GM06990 (cell line): Measurements from ENCODE around the gene CGB3.
"Not testable (repeated sequence)": the region's sequence is repeated elsewhere in the genome, so short reads cannot be mapped to it uniquely, and the experiment has no call there.

ENCODE experiments used
- DNase-seq: peaks from one replicate; pipeline ENCODE4 v3.0.0-alpha.2; 2011; ENCODE audit not compliant: insufficient read length; ENCODE audit errors: extremely low read depth
- H3K27me3 ChIP-seq: replicated peaks from 2 replicates; pipeline ENCODE4 v1.6.0; 2011; ENCODE audit warnings: low read length; ENCODE audit not compliant: control insufficient read depth, insufficient read depth
- H3K36me3 ChIP-seq: 2 replicates; pipeline ENCODE4 v1.5.1; 2011; ENCODE audit warnings: low read length; ENCODE audit not compliant: control insufficient read depth, insufficient read depth
- H3K4me3 ChIP-seq: replicated peaks from 2 replicates; pipeline ENCODE4 v1.5.1; 2011; ENCODE audit warnings: low read depth, mild to moderate bottlenecking, control low read depth, low read length
- TF ChIP-seq, protein P1 (sequence below): IDR thresholded peaks from 2 replicates; pipeline ENCODE4 v1.5.1; 2011; ENCODE audit warnings: low read length, control low read depth, mild to moderate bottlenecking, inconsistent platforms; ENCODE audit not compliant: insufficient read depth, poor library complexity, severe bottlenecking

Gene CGB3

DNA sequence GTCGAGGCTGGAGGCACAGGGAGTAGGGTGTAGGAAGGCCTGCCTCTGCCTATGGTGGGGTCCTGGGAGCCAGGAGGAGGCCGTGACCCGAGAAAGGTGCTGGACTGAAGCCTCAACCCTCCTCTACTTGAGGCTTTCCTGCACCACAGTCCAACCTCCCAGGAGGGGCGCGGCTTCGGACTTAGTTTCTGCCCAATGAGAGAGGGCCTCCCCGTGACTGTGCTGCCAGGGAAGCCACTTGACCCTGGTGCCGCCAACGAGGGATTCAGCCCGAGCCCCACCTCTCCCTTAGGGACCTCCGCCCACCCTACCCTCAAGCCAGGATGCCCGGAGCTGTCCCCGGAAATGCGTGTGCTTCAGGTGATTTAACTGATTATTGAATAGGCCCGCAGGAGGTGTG, at the start of gene CGB3:
TSS of gene CGB3 (minus strand) at position 101 of the 400 bp plus-strand sequence. CDS start 362 bp downstream, outside the sequence.
- not testable (repeated sequence) for H3K27me3 ChIP-seq, DNase-seq, H3K36me3 ChIP-seq, H3K4me3 ChIP-seq

DNA sequence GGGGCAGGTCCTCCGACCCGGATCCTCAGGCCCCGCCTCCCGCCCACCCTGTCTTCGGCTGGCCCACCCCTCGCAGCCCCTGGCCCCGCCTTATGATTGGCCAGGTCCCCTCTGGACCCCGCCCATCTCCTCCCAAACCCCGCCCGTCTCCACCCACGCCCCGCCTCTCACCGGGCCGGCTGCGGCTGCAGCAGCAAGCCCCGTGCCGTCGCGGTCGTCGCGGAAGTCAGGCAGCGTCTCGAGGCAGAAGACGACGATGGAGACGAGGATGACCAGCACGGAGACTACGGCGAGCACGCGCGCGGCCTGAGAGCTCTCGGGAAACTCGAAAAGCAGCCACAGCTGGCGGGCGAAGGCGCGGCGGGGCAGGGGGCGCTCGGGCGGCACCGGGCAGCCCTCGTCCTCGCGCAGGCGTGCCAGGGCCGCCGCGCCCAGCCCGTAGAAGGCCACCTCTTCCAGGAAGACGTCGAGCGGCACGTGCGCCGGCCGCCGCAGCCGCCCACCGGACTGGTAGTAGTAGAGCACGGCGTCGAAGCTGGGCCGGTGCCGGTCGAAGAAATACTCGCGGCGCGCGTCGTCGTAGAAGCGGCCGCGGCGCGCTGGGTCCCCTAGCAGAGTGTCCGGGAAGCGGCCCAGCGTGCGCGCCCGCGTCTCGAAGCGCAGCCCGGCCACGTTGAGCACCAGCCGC, 47.9 kb upstream of the CGB3 start:
- no peak for DNase-seq
- TF ChIP-seq, protein P1, sequence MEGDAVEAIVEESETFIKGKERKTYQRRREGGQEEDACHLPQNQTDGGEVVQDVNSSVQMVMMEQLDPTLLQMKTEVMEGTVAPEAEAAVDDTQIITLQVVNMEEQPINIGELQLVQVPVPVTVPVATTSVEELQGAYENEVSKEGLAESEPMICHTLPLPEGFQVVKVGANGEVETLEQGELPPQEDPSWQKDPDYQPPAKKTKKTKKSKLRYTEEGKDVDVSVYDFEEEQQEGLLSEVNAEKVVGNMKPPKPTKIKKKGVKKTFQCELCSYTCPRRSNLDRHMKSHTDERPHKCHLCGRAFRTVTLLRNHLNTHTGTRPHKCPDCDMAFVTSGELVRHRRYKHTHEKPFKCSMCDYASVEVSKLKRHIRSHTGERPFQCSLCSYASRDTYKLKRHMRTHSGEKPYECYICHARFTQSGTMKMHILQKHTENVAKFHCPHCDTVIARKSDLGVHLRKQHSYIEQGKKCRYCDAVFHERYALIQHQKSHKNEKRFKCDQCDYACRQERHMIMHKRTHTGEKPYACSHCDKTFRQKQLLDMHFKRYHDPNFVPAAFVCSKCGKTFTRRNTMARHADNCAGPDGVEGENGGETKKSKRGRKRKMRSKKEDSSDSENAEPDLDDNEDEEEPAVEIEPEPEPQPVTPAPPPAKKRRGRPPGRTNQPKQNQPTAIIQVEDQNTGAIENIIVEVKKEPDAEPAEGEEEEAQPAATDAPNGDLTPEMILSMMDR, result no peak
- no peaks in the 10 kb centered on the region for H3K36me3 ChIP-seq
- H3K4me3 ChIP-seq, result no peak overlapping the region
- H3K27me3 ChIP-seq, result no peaks in the 10 kb centered on the region

DNA sequence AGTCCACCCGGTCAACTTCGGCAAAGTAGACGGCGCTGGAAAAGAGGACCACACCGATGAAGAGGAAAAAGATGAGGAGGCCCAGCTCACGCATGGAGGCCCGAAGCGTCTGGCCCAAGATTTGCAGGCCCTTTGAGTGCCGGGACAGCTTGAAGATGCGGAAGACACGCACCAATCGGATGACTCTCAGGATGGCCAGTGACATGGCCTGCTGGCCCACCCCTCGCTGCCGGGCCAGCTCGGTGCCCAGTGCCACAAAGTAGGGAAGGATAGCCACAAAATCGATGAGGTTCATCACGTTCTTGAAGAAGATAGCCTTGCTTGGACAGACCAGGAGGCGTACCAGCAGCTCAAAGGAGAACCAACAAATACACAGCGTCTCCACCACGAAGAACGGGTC, 46.3 kb upstream of the CGB3 start:
- TF ChIP-seq, protein P1, result no peak
- H3K27me3 ChIP-seq, result no peaks in the 10 kb centered on the region; the same call in 1 of the 2 replicates
- no peak overlapping the region for H3K4me3 ChIP-seq
- DNase-seq, result no peak
- H3K36me3 ChIP-seq, result no peaks in the 10 kb centered on the region

DNA sequence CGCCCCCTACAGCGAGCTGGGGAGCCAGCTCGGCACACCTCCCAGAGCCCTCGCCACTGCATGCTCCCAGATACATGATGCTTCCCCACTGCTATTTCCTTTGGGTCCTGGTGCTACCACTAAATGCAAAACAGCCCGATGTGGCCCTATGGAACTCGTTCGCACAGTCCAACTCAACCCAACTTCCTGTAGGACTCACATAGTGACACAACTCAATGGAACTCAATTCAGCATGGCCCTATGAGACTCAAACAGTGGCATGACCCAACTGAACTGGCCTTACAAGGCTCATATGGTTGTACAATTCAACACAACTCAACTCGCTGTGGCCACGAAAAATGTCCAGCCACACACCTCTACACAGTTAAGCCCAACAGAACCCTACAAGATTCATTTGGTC, 44.9 kb upstream of the CGB3 start:
- Histone ChIP-seq H3K36me3 (no peaks in the 10 kb centered on the region), H3K27me3 (no peaks in the 10 kb centered on the region; the same call in 1 of the 2 replicates), H3K4me3 (no peak overlapping the region)
- DNase-seq, result no peak
- TF ChIP-seq, protein P1, result no peak

DNA sequence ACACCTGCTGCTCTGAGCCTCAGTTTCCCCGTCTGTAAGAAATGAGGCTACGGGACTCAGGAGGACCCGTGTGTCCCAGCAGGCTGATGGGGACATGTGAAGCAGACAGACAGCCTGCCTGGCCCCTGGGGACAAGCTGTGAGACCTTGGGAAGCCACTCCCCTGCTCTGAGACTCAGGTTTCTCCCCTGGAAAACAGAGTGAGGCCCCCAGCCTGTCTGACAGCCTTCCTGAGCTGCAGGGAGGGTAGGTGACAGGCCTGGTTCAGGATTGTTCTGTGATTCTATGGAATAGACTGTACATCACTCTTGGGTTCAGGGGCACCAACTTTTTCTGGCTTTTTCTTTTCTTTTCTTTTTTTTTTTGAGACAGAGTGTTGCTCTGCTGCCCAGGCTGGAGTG, 43.4 kb upstream of the CGB3 start:
- TF ChIP-seq, protein P1, result no peak
- Histone ChIP-seq H3K4me3 (no peak overlapping the region), H3K36me3 (no peaks in the 10 kb centered on the region), H3K27me3 (no peaks in the 10 kb centered on the region; the same call in 1 of the 2 replicates)
- no peak for DNase-seq

DNA sequence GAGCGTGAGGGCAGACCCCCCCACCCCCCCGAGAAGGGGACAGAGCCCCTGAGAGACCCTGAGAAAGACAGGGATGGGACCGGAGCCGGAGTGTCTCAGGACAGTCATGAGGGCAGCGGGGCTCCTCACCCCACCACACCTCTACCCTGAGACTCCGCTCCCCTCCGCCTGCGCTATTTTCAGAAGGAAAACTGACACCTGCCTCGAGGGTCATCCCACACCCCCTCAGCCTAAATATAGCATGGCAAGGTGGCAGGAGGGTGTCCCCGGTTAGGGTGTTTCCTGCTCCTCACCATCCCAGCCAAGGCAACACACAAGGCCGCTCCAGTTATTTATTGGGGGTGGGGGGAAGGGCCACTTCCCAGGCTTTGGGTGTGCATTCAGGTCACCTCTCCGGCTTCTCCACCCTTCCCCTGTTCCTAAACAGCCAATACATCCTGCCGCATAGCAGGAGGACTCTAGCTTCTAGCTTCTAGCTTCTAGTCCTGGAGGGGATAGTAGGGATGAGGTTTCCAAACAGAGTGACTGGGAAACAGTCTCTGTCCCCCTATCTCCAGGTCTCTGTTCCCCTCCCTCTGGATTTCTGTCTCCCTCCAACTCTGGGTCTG, 41.9 kb upstream of the CGB3 start:
- Histone ChIP-seq H3K36me3 (no peaks in the 10 kb centered on the region), H3K4me3 (no peak overlapping the region), H3K27me3 (no peaks in the 10 kb centered on the region; the same call in 1 of the 2 replicates)
- DNase-seq, result no peak
- TF ChIP-seq, protein P1, result no peak
